ENCODE measurements around the gene IQGAP2. TPM values are rescaled to one million over a fixed set of nuclear protein-coding genes. Genes with fewer than 3 reads are reported as not detected.

Gene IQGAP2
- total RNA-seq, 2 experiments from 2014 or later = 50.0 to 51.6 TPM

DNA sequence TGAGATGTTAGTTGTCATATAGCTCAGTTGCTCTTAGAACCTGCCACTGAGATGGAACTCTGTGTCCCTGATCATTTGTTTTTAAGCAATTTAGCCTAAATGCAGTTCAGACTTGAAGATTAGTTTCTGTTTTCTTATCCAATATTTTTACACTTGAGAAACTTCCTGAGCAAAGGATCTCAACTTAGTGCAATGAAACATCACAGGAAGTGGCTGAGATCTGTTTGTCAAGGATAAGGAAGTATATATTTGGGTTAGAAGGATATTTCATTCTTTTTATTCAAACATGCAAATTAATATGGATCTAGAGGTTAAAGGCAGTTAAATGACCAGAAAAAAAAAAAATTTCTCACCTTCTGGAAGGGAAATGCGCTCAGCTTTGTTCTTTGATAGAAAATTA, 293.2 kb downstream of the IQGAP2 start:
- POLR2A ChIA-PET = no interaction called here
- CTCF ChIA-PET = interaction anchor here (0.7 kb wide), 1 partner anchor 97 kb away, joined by 4 read pairs; no protein-coding TSS in a partner anchor

DNA sequence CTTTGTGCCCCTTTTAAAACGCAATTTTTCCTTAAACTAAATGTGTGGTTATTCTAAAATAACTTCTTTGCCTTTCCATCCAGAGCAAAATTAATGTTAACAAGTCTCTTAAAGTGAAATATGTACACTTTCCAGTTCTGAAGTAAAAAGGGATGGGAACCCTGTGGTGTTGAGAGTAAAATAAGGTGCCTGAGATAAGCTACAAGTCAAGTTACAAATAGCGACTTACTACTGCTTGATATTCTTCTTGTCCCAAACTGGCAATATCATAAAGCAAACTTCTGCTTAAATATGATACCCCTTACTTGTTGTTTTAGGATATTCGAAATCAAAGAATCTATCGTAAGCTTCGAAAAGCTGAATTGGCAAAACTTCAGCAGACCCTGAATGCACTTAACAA, 294.6 kb downstream of the IQGAP2 start:
- CTCF ChIA-PET = interaction anchor here (1.7 kb wide), 1 partner anchor 77 kb away, joined by 4 read pairs; no protein-coding TSS in a partner anchor
- POLR2A ChIA-PET = no interaction called here

DNA sequence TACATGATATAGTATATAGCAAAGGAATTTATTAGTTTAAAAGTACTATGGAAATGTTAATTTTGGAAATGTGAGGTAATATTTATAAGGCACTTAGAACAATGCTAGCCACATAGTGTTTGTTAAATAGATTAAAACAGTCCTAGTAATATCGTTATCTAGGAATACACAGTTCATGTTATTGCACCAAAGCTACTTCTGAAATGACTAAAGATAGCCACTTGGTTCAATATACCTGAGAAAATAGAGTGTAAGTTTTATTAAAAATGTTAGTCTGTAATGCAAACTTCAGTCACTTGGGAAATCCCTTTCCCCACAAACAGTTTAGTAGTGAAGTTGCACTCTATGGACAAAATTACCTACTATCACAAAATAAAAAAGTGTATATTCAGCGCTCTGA, 297.5 kb downstream of the IQGAP2 start:
- ChIA-PET CTCF (interaction anchor here (1.5 kb wide), 1 partner anchor 74 kb away, joined by 4 read pairs; no protein-coding TSS in a partner anchor), POLR2A (no interaction called here)

DNA sequence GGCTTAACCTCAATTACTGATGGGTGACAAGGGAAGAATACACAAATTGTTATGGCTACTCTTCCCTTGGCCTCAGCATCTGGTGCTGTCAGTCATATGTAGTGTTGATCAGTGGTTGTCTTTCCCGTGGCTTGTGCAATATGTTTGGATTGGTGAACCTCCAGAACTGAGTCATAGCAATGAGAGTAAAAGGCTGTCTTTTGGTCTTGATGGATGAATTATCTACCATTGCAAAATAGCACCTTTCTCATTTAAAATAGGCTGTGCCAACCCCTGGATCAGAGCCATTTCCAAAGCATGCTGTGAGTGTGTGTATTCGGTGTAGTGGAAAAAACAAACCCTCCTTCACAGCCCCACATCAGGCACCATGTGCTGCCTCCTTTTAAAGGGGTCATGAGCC, 298.2 kb downstream of the IQGAP2 start:
- POLR2A ChIA-PET = no interaction called here
- CTCF ChIA-PET = interaction anchor here (1.3 kb wide), 1 partner anchor 73 kb away, joined by 3 read pairs; no protein-coding TSS in a partner anchor

DNA sequence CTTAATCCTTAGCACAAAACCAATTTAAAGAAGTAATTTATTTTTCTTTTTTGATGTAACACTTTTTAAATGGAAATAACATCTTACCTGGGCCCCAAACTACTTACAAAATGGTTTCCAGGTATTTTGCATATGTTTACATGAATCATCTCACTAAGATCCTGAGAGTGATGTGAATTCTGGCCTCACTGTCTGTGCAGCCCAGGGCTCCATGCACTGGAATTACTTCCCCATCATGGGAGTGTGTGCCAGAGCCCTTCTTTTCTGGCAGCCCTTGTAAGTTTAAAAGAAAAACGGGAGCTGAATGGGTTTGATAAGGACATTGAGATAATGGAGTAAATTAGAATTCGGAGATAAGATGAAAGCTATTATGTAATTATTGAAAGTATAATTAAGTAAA, 300.6 kb downstream of the IQGAP2 start:
- POLR2A ChIA-PET = no interaction called here
- CTCF ChIA-PET = no interaction called here

DNA sequence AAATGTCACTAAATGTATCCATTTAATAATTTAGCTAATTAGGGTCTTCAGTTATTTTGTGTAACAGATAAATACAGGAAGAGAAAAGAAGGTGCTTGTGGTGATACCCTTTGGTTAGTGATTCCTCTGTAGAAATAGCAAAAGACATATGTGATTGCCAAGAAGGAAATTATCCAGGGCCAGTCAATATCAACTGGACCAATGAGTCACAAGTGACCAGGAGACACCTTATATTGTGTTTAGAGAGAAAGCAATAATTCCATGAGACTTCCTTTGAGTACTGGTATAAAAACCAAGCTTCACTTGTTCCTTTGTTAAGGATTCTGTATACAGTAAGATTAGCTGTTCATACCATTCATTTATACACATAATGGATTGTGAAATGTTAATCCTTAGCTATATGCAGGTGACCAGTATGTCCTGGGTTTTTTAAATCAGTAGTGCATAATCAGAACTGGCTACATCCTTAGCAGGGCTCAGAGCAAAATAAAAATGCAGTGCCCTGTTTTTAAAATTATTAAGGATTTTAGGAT, 301.1 kb downstream of the IQGAP2 start:
- POLR2A ChIA-PET = no interaction called here

DNA sequence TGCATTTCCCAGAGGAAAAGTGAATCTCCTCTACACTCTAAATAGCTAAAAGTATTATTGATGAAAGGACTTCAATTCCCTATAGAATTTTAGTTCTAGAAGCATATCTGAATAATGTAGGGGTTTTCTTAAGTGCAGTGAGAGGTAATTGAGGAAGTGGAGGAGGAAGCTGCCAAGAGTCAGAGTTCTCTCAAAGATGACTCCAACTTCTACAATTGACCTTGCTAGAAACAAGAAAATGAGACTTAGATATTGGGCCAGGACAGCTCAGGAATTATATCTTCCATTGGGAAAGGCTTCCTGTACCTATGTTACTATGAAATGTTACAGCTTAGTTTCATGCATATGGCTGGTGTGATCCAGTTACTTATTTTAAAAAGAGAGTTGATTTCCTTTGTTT, 302.5 kb downstream of the IQGAP2 start:
- CTCF ChIA-PET = interaction anchor here (1.3 kb wide), 1 partner anchor 10 kb away, joined by 3 read pairs; the partner anchor contains the start of gene F2R

More for the DNA sequence above, 301.1 kb downstream of the IQGAP2 start:
- CTCF ChIA-PET = no interaction called here

DNA sequence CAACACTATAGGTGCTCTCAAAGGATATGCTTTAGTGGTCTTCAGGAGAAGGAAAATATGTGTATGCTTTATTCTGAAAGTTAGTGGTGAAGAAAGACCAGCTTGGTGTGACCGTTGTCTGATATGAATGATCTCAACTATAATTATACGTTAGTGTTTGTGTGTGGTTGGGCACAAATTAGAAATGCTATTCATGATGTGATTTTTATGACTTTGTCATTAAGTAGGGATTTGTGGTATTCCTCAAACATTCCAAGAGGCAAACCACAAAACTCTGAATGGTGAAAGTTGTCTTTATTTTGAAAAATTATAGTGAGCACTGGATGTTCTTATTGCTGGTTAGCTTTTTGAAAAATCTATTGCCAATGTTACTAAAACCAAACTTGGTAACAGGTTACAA, 306.7 kb downstream of the IQGAP2 start:
- POLR2A ChIA-PET = interaction anchor here (1.2 kb wide), 1 partner anchor 81 kb away, joined by 3 read pairs; no protein-coding TSS in a partner anchor
- CTCF ChIA-PET = interaction anchor here (0.6 to 2.1 kb wide), 3 partner anchors 23 to 65 kb away, joined by 3 to 8 read pairs (median 3); no protein-coding TSS in a partner anchor

More for the DNA sequence above, 302.5 kb downstream of the IQGAP2 start:
- POLR2A ChIA-PET = no interaction called here

DNA sequence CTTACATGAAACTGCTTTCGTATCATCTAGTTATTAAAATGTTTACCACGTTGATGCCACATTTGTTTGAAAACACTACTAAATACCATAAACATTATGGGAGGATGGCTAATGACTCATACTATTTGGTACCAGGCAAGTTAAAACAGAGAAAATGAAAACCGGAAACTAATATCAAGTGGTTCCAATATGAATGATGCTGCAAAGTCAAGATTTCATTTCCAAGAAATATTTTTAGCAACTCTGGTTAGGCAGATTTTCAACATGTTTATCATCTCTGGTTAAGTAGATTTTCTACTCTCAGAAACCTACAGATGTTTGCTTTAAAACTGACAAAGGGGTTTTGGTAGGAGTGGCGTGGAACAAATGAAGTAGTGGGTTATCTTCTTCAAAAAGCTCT, 307.9 kb downstream of the IQGAP2 start:
- POLR2A ChIA-PET = no interaction called here
- CTCF ChIA-PET = interaction anchor here (2.1 to 2.6 kb wide), 2 partner anchors 22 to 64 kb away, joined by 7 to 8 read pairs; no protein-coding TSS in a partner anchor

DNA sequence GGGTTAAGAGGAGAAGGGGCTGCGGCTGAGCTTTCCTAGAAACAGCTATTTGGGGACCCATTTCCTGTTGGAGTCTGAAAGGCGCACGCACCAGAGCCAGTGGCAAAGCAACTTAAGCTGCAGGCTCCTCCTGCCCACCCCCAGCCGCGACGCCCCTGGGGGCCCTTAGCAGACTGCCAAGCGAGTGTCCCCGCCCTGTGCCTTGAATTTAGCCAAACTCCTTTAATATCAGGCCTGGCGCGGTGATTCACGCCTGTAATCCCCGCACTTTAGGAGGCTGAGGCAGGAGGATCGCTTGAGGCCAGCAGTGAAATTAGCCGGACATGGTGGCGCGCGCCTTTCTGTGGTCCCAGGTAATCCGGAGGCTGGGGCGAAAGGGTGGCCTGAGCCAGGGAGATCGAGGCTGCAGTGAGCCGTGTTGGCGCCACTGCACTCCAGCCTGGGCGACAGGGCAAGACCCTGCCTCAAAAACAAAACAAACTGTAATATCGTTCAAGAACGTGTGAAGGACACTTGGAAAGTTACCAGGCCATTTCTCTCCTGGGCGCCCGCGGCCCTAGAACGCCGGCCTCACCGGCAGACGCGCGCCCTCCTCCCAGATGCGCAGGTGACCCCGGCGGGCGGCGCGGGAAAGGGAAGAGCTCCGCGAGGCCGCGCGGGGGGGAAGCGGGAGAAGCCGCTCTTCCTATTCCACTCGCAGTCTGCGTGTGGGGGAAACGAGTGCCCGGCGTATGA, 311.8 kb downstream of the IQGAP2 start:
- POLR2A ChIA-PET = interaction anchor here (1.1 to 1.5 kb wide), 3 partner anchors 18 to 43 kb away, joined by 3 to 7 read pairs (median 6); no protein-coding TSS in a partner anchor
- CTCF ChIA-PET = interaction anchor here (0.9 to 3.3 kb wide), 7 partner anchors 10 to 60 kb away, joined by 3 to 12 read pairs (median 4); no protein-coding TSS in a partner anchor

DNA sequence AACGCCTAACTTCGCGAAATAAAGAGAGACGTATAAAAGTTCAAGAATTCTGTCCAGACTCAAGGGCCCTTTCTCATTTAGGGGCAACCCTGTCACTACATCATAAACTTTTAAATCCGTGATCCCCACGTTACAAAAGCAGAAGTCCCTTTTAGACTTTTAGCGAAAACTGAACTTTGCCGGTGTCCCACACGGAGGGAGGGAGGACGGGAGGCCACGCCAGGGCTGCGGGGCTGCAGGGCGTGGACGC, 312.3 kb downstream of the IQGAP2 start:
- POLR2A ChIA-PET = interaction anchor here (1.2 to 1.5 kb wide), 2 partner anchors 18 to 42 kb away, joined by 3 to 6 read pairs; no protein-coding TSS in a partner anchor
- CTCF ChIA-PET = interaction anchor here (1.2 to 3.3 kb wide), 6 partner anchors 10 to 59 kb away, joined by 3 to 12 read pairs (median 4); no protein-coding TSS in a partner anchor

DNA sequence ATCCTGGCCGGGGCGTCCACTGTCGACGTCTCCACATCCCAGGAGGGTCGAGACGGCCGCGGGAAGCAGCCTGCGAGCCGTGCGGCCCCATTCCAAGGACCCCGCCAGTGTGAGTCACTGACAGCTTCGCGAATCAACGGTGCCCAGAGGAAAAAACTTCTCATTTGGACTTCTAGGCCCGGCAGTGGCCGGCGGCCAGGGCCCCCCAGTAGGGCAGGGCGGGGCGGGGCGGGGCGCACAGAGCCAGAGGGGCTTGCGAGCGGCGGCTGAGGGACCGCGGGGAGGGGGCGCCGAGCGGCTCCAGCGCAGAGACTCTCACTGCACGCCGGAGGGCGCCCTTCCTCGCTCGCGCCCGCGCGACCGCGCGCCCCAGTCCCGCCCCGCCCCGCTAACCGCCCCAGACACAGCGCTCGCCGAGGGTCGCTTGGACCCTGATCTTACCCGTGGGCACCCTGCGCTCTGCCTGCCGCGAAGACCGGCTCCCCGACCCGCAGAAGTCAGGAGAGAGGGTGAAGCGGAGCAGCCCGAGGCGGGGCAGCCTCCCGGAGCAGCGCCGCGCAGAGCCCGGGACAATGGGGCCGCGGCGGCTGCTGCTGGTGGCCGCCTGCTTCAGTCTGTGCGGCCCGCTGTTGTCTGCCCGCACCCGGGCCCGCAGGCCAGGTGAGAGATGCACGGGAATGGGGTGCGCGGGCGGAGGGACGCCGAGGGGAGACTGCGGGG, 312.8 kb downstream of the IQGAP2 start, which contains the start of gene F2R:
TSS of gene F2R (plus strand) at position 391 of the 720 bp plus-strand sequence. CDS start at position 573, 182 bp downstream.
- ChIA-PET CTCF (interaction anchor here (1.2 to 3.3 kb wide), 5 partner anchors 11 to 59 kb away, joined by 3 to 12 read pairs (median 4); no protein-coding TSS in a partner anchor), POLR2A (interaction anchor here (1.2 to 1.5 kb wide), 2 partner anchors 17 to 42 kb away, joined by 3 to 6 read pairs; no protein-coding TSS in a partner anchor)

DNA sequence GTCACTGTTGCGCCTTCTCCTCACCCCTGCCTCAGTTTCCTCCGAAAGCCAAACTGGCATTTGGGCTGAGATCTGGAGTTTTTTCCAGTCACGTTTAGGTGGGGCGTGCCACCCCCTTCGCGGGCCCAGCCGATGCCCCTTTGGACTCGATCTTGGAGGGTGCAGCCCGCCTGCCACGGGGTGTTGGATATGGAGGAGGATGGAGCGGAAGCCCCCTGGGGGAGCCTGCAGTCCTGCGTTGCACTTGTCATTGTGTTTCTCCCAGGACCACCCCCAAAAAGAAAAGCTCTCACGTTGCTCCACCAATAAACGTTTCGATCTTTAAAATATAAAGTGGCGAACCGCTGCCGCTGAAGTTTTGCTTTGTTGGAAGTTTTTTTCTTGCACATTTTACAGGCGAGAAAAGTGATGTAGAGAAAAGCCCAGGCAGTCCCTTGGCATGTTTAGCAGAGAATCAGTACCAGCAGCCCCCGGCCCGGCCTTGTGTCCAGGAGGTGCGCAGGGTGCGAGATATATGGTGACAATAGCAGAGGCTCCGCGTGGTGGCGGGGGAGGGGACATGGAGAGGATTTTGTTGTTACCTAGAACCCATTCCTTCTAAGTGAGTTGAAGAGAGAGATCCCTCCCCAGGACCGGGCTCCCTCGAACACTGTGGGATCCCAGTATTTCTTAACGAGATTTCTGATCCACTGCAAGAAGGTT, 313.5 kb downstream of the IQGAP2 start:
- ChIA-PET CTCF (interaction anchor here (1.2 to 3.7 kb wide), 3 partner anchors 16 to 58 kb away, joined by 4 to 21 read pairs (median 12); no protein-coding TSS in a partner anchor), POLR2A (interaction anchor here (0.8 to 1.2 kb wide), 2 partner anchors 16 to 22 kb away, joined by 3 to 5 read pairs; no protein-coding TSS in a partner anchor)

DNA sequence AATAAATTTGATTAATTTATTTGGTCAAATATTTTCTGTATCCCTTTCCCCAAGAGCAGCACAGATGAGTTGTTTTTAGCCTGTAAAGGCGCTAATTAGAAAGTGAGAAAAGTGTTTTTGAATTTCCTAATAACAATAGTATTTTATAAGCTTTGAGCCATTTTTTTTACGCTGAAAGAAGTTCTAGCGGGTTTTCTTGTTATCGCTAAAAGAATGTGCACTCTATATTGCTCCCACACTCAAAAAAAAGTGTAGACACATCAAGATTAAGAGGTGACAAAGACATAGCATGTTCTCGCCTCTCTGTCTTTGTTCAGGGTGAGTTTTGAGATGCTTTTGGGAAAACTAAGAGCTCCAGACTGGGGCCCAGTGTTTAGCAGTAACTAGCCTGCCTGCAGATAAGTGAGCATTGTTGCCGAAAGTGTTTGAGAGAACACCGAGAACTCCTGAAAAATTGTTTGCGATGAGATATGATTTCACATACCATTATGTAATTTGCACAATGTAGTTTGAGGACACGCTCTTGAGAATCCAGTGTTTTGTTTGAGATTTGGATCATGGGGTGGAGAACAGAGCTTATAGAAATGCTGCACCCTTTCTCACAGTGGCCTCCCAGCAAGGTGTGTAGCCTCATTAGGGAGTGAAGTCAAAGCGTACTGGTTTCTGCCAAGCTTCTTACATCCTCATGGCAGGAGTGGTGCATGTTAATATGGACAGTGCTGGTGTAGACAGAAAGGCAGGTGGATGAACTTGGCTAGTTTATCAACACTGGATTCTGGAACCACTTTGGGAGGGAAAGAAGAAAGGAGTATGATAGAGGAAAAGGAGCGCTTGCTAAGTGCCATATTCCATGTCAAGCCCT, 314.4 kb downstream of the IQGAP2 start:
- ChIA-PET CTCF (interaction anchor here (0.6 to 3.7 kb wide), 5 partner anchors 10 to 120 kb away, joined by 4 to 21 read pairs (median 4); no protein-coding TSS in a partner anchor), POLR2A (interaction anchor here (0.8 to 1.2 kb wide), 2 partner anchors 16 to 21 kb away, joined by 3 to 5 read pairs; no protein-coding TSS in a partner anchor)

DNA sequence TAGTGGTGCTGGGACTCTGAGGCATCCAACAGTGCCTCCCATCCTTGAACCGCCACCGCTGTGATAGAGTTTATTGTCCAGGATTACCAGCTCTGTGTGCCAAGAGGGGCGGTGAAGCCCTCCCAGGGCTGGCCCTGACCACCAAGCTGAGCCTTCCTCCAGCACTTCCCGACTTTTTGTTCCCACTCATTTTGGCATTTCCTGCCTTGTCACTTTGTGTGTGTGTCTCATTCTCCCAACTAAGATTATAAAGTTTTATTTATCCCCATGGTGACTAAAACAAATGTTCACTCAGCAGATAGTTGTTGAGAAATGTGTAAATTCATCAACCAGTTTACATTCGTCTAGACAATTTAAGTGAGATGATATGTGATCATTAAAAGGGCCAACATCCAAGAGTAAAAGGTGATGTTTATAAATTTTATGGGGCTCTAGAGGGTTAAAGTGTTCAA, 315.3 kb downstream of the IQGAP2 start:
- ChIA-PET POLR2A (no interaction called here), CTCF (interaction anchor here (0.6 to 3.7 kb wide), 4 partner anchors 9 to 329 kb away, joined by 4 to 21 read pairs (median 4); no protein-coding TSS in a partner anchor)

DNA sequence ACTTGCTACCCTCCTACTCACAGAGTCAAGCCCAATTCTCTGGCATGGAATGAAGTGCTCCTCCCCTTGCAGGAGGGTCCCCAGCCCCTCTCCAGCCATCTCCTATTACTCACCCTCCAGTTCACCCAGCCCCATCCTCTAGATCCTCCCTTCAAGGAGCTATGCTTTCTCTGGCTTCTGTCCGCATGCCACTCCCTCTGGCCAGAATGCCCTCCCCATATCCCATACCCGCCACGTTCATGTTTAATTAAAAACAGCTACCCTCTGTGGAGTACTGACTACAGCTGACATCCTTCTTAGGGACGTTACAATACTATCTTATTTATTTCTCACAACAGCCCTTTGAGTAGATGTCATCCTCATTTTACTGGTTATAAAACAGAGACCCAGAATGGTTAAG, 315.8 kb downstream of the IQGAP2 start:
- POLR2A ChIA-PET = no interaction called here
- CTCF ChIA-PET = interaction anchor here (0.6 to 3.7 kb wide), 4 partner anchors 8 to 329 kb away, joined by 4 to 21 read pairs (median 4); no protein-coding TSS in a partner anchor

DNA sequence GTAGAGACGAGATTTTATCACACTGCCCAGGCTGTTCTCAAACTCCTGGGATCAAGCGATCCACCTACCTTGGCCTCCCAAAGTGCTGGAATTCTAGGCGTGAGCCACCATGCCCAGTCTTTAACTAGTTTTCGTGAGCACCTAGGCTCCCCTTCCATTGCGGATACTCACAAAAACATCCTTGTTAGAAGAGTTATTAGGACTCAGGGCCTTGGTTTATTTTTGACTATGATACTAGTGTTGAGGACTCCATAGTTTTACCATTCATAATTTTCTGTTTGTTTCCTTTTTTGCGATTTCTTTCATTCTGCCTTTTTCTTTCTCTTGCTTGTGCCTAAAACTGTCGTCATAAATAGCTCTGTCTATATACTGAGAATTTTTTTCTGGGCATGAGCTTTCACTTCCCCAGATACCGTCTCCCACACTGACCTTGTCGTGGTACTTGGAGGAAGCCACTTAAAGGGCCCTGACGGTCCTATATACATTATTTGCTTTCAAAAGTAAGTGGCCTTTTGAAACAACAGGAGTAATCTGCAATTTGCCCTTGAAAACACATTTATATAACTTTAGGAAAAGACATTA, 318.0 kb downstream of the IQGAP2 start:
- POLR2A ChIA-PET = no interaction called here

More for the DNA sequence above, 318.0 kb downstream of the IQGAP2 start:
- CTCF ChIA-PET = interaction anchor here (2.4 kb wide), 1 partner anchor 53 kb away, joined by 7 read pairs; no protein-coding TSS in a partner anchor

Measured in activated CD8-positive, alpha-beta memory T cell treated with anti-CD3 and anti-CD28 coated beads for 36 hours (primary cell).